ENCODE results near the gene SP100.

The SP100 gene

GRCh38 chr2:230540332-230540731 is 124.3 kb downstream of the SP100 start:
- Histone ChIP-seq H3K9me2 (replicated peaks; ENCODE audit: insufficient read depth, low read length) (no peaks in the 10 kb centered on the region), H4K20me1 (ENCODE audit: low read depth, low read length) (no peaks in the 10 kb centered on the region), H3K36me3 (ENCODE audit: low read length) (0 out of 2 replicates have a peak, but pooled peaks cover 3% of the 10 kb centered on the region), H3K79me2 (ENCODE audit: insufficient read depth, low read length) (no peaks in the 10 kb centered on the region), H3F3A (ENCODE audit: insufficient read depth) (no peaks in the 10 kb centered on the region), H3K4me2 (ENCODE audit: low read depth, low read length, poor library complexity, severe bottlenecking) (no peak overlapping the region), H3K4me3 (ENCODE audit: insufficient read depth, low read length, poor library complexity, severe bottlenecking) (no peak overlapping the region), H3K9ac (ENCODE audit: low read length) (no peak overlapping the region), H2AFZ (ENCODE audit: low read depth, low read length, severe bottlenecking) (no peak overlapping the region), H3K9me3 (ENCODE audit: insufficient read depth, low read length) (no peaks in the 10 kb centered on the region), H3K27ac (ENCODE audit: low read depth, low read length) (no peak overlapping the region), H3K27me3 (ENCODE audit: low read length) (no peaks in the 10 kb centered on the region)
- TF ChIP-seq EZH2phosphoT487 (conservative IDR thresholded peaks at IDR 0.05; ENCODE audit: low read length) = no peak
- TF ChIP-seq, protein P1, sequence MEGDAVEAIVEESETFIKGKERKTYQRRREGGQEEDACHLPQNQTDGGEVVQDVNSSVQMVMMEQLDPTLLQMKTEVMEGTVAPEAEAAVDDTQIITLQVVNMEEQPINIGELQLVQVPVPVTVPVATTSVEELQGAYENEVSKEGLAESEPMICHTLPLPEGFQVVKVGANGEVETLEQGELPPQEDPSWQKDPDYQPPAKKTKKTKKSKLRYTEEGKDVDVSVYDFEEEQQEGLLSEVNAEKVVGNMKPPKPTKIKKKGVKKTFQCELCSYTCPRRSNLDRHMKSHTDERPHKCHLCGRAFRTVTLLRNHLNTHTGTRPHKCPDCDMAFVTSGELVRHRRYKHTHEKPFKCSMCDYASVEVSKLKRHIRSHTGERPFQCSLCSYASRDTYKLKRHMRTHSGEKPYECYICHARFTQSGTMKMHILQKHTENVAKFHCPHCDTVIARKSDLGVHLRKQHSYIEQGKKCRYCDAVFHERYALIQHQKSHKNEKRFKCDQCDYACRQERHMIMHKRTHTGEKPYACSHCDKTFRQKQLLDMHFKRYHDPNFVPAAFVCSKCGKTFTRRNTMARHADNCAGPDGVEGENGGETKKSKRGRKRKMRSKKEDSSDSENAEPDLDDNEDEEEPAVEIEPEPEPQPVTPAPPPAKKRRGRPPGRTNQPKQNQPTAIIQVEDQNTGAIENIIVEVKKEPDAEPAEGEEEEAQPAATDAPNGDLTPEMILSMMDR (IDR thresholded peaks at IDR 0.05; ENCODE audit: insufficient read depth, low read length, poor library complexity, severe bottlenecking) = no peak

- H3K79me2 ChIP-seq (ENCODE audit: insufficient read depth, low read length) = no peaks in the 10 kb centered on the region
- no peak overlapping the region for H3K27ac ChIP-seq (ENCODE audit: low read depth, low read length)
- no peak overlapping the region for H3K9ac ChIP-seq (ENCODE audit: low read length)
- H4K20me1 ChIP-seq (ENCODE audit: low read depth, low read length) = no peaks in the 10 kb centered on the region
- no peak overlapping the region for H3K4me2 ChIP-seq (ENCODE audit: low read depth, low read length, poor library complexity, severe bottlenecking)
- H3K36me3 ChIP-seq (ENCODE audit: low read length) = 0 out of 2 replicates have a peak, but pooled peaks cover 3% of the 10 kb centered on the region
- no peaks in the 10 kb centered on the region for H3K27me3 ChIP-seq (ENCODE audit: low read length)
- no peak for TF ChIP-seq EZH2phosphoT487 (conservative IDR thresholded peaks at IDR 0.05; ENCODE audit: low read length)
- TF ChIP-seq, protein P1 (IDR thresholded peaks at IDR 0.05; ENCODE audit: insufficient read depth, low read length, poor library complexity, severe bottlenecking) = no peak
- no peaks in the 10 kb centered on the region for H3F3A ChIP-seq (ENCODE audit: insufficient read depth)
- no peaks in the 10 kb centered on the region for H3K9me2 ChIP-seq (replicated peaks; ENCODE audit: insufficient read depth, low read length)
- H3K9me3 ChIP-seq (ENCODE audit: insufficient read depth, low read length) = no peaks in the 10 kb centered on the region
- no peak overlapping the region for H2AFZ ChIP-seq (ENCODE audit: low read depth, low read length, severe bottlenecking)
- no peak overlapping the region for H3K4me3 ChIP-seq (ENCODE audit: insufficient read depth, low read length, poor library complexity, severe bottlenecking)
These were observed 126.0 kb downstream of the SP100 start for GRCh38 chr2:230541934-230542380.

DNA sequence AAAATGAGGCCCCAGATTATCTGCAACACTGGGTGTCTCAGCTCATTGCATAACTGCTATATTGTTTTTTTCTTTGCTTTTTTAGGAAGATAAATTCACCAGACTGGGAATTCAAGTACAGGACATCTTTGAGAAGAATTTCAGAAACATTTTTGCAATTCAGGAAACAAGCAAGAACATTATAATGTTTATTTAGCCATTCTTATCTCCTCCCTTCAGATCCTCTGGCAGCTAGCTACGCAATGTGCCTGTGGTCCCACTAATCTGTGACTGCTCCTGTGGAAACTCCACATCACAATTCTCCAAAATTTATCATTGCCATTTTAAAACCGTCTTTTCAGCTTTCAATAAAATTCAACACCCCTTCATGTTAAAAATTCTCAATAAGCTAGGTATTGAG is 126.8 kb downstream of the SP100 start:
- no peak for TF ChIP-seq EZH2phosphoT487 (conservative IDR thresholded peaks at IDR 0.05; ENCODE audit: low read length)
- TF ChIP-seq, protein P1 (IDR thresholded peaks at IDR 0.05; ENCODE audit: insufficient read depth, low read length, poor library complexity, severe bottlenecking) = no peak
- H2AFZ ChIP-seq (ENCODE audit: low read depth, low read length, severe bottlenecking) = no peak overlapping the region
- H3K27me3 ChIP-seq (ENCODE audit: low read length) = no peaks in the 10 kb centered on the region
- H3K79me2 ChIP-seq (ENCODE audit: insufficient read depth, low read length) = no peaks in the 10 kb centered on the region
- no peaks in the 10 kb centered on the region for H3K9me3 ChIP-seq (ENCODE audit: insufficient read depth, low read length)
- H3F3A ChIP-seq (ENCODE audit: insufficient read depth) = no peaks in the 10 kb centered on the region
- H3K9ac ChIP-seq (ENCODE audit: low read length) = no peak overlapping the region
- no peak overlapping the region for H3K4me3 ChIP-seq (ENCODE audit: insufficient read depth, low read length, poor library complexity, severe bottlenecking)
- H4K20me1 ChIP-seq (ENCODE audit: low read depth, low read length) = no peaks in the 10 kb centered on the region
- H3K9me2 ChIP-seq (replicated peaks; ENCODE audit: insufficient read depth, low read length) = no peaks in the 10 kb centered on the region
- H3K27ac ChIP-seq (ENCODE audit: low read depth, low read length) = no peak overlapping the region
- H3K4me2 ChIP-seq (ENCODE audit: low read depth, low read length, poor library complexity, severe bottlenecking) = no peak overlapping the region
- 0 out of 2 replicates have a peak, but pooled peaks cover 3% of the 10 kb centered on the region for H3K36me3 ChIP-seq (ENCODE audit: low read length)
